Nephron progenitor cell (in vitro differentiated cells): Measurements from ENCODE around the gene TNC.
A peak's percentile ranks its signal among the peaks of the same experiment; 100 is the strongest.

Experiments
- DNase-seq: peaks from one replicate; pipeline ENCODE4 v3.0.0; 2021
- H3K27ac Mint-ChIP-seq: 2 replicates; pipeline ENCODE4 v1.8.0; 2021; ENCODE audit warnings: mild to moderate bottlenecking, moderate library complexity, mixed read lengths
- H3K27me3 Mint-ChIP-seq: 2 replicates; pipeline ENCODE4 v1.8.0; 2021; ENCODE audit warnings: mild to moderate bottlenecking, low read depth, mixed read lengths; ENCODE audit not compliant: poor library complexity
- H3K36me3 Mint-ChIP-seq: 2 replicates; pipeline ENCODE4 v1.8.0; 2021; ENCODE audit warnings: low read depth, mixed read lengths
- H3K4me1 Mint-ChIP-seq: 2 replicates; pipeline ENCODE4 v1.8.0; 2021; ENCODE audit warnings: mixed read lengths
- H3K4me3 Mint-ChIP-seq: 2 replicates; pipeline ENCODE4 v1.8.0; 2021; ENCODE audit warnings: mild to moderate bottlenecking, moderate library complexity, mixed read lengths
- H3K9me3 Mint-ChIP-seq: 2 replicates; pipeline ENCODE4 v1.8.0; 2021; ENCODE audit warnings: mild to moderate bottlenecking, moderate library complexity, mixed read lengths
- TF ChIP-seq, protein P1 (sequence below): fragments of 200-600 bp; sonication (generic); IDR thresholded peaks from 2 replicates; pipeline ENCODE4 v1.5.0; 2021; ENCODE audit warnings: antibody characterized with exemption

Gene TNC

GRCh38 chr9:115004545-115004944 lies 113.4 kb downstream of the TNC start:
- Mint-ChIP-seq H3K4me1 (peaks cover 4% of the 10 kb centered on the region), H3K27me3 (peaks cover 13% of the 10 kb centered on the region), H3K4me3 (no peak overlapping the region), H3K36me3 (no peaks in the 10 kb centered on the region), H3K9me3 (no peaks in the 10 kb centered on the region), H3K27ac (no peak overlapping the region)
- no peak for DNase-seq
- TF ChIP-seq, protein P1, sequence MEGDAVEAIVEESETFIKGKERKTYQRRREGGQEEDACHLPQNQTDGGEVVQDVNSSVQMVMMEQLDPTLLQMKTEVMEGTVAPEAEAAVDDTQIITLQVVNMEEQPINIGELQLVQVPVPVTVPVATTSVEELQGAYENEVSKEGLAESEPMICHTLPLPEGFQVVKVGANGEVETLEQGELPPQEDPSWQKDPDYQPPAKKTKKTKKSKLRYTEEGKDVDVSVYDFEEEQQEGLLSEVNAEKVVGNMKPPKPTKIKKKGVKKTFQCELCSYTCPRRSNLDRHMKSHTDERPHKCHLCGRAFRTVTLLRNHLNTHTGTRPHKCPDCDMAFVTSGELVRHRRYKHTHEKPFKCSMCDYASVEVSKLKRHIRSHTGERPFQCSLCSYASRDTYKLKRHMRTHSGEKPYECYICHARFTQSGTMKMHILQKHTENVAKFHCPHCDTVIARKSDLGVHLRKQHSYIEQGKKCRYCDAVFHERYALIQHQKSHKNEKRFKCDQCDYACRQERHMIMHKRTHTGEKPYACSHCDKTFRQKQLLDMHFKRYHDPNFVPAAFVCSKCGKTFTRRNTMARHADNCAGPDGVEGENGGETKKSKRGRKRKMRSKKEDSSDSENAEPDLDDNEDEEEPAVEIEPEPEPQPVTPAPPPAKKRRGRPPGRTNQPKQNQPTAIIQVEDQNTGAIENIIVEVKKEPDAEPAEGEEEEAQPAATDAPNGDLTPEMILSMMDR = no peak

- Mint-ChIP-seq H3K4me3 (no peak overlapping the region), H3K27me3 (peaks cover 3% of the 10 kb centered on the region), H3K27ac (peak overlapping the region; percentile 83), H3K4me1 (no peaks in the 10 kb centered on the region), H3K36me3 (no peaks in the 10 kb centered on the region), H3K9me3 (no peaks in the 10 kb centered on the region)
- no peak for DNase-seq
- TF ChIP-seq, protein P1 = no peak
Measured at GRCh38 chr9:115002371-115003120, 115.4 kb downstream of the TNC start.

- Mint-ChIP-seq H3K4me3 (no peak overlapping the region), H3K27me3 (no peaks in the 10 kb centered on the region)
- TF ChIP-seq, protein P1 = no peak
Measured at GRCh38 chr9:115000217-115000639, 117.7 kb downstream of the TNC start.

DNA sequence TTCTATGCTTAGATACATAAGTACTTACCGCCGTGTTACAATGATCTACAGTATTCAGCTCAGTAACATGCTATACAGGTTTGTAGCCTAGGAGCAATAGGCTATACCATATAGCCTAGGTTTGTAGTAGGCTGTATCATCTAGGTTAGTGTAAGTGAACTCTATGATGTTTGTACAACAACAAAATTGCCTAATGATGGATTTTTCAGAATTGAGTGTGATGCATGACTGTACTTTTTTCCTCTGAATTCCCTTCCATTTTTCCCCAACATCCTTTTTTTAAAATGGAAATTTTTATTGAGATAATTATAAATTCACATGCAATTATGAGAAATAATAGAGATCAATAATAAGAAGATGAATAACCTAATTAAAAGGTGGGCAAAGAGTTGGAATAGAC lies 119.6 kb downstream of the TNC start:
- Mint-ChIP-seq H3K27ac (no peak overlapping the region), H3K9me3 (no peaks in the 10 kb centered on the region), H3K27me3 (peaks cover 3% of the 10 kb centered on the region), H3K36me3 (no peaks in the 10 kb centered on the region), H3K4me1 (no peaks in the 10 kb centered on the region), H3K4me3 (no peak overlapping the region)
- no peak for DNase-seq
- TF ChIP-seq, protein P1 = no peak

More at GRCh38 chr9:115000217-115000639, 117.7 kb downstream of the TNC start:
- no peaks in the 10 kb centered on the region for H3K4me1 Mint-ChIP-seq
- DNase-seq = no peak
- H3K27ac Mint-ChIP-seq = no peak overlapping the region
- no peaks in the 10 kb centered on the region for H3K36me3 Mint-ChIP-seq
- no peaks in the 10 kb centered on the region for H3K9me3 Mint-ChIP-seq

DNA sequence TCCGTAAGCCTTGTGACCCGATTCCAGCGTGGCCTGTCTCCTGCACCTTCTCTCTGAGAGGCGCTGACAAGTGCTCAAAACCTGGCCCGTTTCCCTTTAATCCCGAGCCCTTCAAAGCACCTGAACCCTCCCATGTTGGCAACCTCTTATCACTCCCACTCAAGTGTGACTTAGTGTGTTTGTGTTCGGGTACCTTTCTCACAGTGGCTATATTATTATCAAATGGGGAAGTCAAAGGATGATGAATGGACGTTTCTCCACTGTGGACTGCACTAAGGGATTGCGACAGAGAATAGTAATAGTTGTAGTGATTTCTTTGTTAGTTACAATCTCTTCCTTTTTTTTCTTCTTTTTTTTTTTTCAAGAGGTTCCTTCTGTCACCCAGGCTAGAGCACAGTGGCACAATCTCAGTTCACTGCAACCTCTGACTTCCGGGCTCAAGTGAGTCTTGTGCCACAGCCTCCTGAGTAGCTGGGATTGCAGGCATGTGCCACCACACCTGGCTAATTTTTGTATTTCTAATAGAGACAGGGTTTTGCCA lies 122.2 kb downstream of the TNC start:
- no peak for DNase-seq
- H3K27ac Mint-ChIP-seq = no peak overlapping the region
- H3K4me1 Mint-ChIP-seq = no peaks in the 10 kb centered on the region
- H3K27me3 Mint-ChIP-seq = peaks cover 23% of the 10 kb centered on the region
- no peak overlapping the region for H3K4me3 Mint-ChIP-seq
- no peaks in the 10 kb centered on the region for H3K9me3 Mint-ChIP-seq
- no peaks in the 10 kb centered on the region for H3K36me3 Mint-ChIP-seq
- TF ChIP-seq, protein P1 = no peak

DNA sequence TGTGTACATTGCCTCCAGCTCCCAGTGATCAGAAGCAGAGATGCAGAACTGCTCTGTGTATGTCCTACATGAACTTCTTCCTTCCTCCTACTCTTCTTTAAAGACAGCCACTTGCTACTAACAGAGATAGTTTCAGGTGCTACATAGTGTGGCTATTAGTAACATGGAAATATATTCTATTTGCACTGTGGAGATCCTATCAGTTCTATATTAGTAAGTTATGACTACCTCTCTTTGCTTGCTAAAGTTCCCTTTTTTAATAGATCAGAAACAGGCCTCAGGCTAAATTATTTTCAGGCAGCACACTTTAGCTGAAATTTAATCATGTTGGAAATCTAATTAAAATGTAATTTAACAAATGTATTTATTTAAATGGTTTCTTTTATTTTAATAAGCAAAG lies 123.2 kb downstream of the TNC start:
- Mint-ChIP-seq H3K9me3 (no peaks in the 10 kb centered on the region), H3K4me3 (no peak overlapping the region), H3K4me1 (no peaks in the 10 kb centered on the region), H3K36me3 (no peaks in the 10 kb centered on the region), H3K27me3 (peaks cover 24% of the 10 kb centered on the region), H3K27ac (no peak overlapping the region)
- TF ChIP-seq, protein P1 = no peak
- no peak for DNase-seq
